Superior temporal gyrus (tissue), 1 donor: ENCODE data around the gene MID1IP1.

Experiments
- DNase-seq: peaks from one replicate; pipeline ENCODE4 v3.0.0-alpha.2; 2016; ENCODE audit errors: extremely low spot score

MID1IP1 gene

GRCh38 chrX:38816155-38816554 is 14.9 kb downstream of the MID1IP1 start:
- DNase-seq: peak; percentile 15

- DNase-seq: no peak
Observed at GRCh38 chrX:38817004-38817703, 15.9 kb downstream of the MID1IP1 start.

- no peak for DNase-seq
Observed at GRCh38 chrX:38819163-38819562, 17.9 kb downstream of the MID1IP1 start.

- DNase-seq: no peak
Observed at GRCh38 chrX:38819709-38820108, 18.4 kb downstream of the MID1IP1 start.

GRCh38 chrX:38820751-38821150 is 19.5 kb downstream of the MID1IP1 start:
- no peak for DNase-seq

- no peak for DNase-seq
Observed at GRCh38 chrX:38824176-38824575, 22.9 kb downstream of the MID1IP1 start.

- DNase-seq: no peak
Observed at GRCh38 chrX:38831949-38832348, 30.7 kb downstream of the MID1IP1 start.

- no peak for DNase-seq
Observed at GRCh38 chrX:38837389-38837788, 36.1 kb downstream of the MID1IP1 start.

GRCh38 chrX:38839277-38839676 is 38.0 kb downstream of the MID1IP1 start:
- DNase-seq: no peak

GRCh38 chrX:38839944-38840343 is 38.7 kb downstream of the MID1IP1 start:
- DNase-seq: no peak

GRCh38 chrX:38841750-38842149 is 40.5 kb downstream of the MID1IP1 start:
- DNase-seq: no peak

- peak; percentile 64 for DNase-seq
Observed at GRCh38 chrX:38845426-38845825, 44.2 kb downstream of the MID1IP1 start.

GRCh38 chrX:38847206-38847902 is 46.1 kb downstream of the MID1IP1 start:
- no peak for DNase-seq

GRCh38 chrX:38847903-38848230 is 46.6 kb downstream of the MID1IP1 start:
- no peak for DNase-seq

GRCh38 chrX:38848671-38849455 is 47.6 kb downstream of the MID1IP1 start:
- no peak for DNase-seq

- peak; percentile 66 for DNase-seq
Observed at GRCh38 chrX:38850807-38851544, 49.7 kb downstream of the MID1IP1 start.

- DNase-seq: no peak
Observed at GRCh38 chrX:38854305-38854704, 53.0 kb downstream of the MID1IP1 start.
